Esophagus squamous epithelium (tissue), 5 donors: Measurements from ENCODE around the gene SYNE2. TPM values are rescaled to one million over a fixed set of nuclear protein-coding genes. Genes with fewer than 3 reads are reported as not detected.
A peak's percentile ranks its signal among the peaks of the same experiment; 100 is the strongest.

ENCODE experiments used
- DNase-seq: peaks from one replicate; lab custom pipeline; 2025; lab: John Stamatoyannopoulos, UW
- H3K27ac ChIP-seq, 4 donors: fragments of 200-600 bp; sonication (generic); one replicate each; pipeline ENCODE4 v1.5.1; 2016 to 2019; ENCODE audit warnings: mild to moderate bottlenecking in 1 of 4
- H3K27me3 ChIP-seq, 4 donors: fragments of 200-600 bp; sonication (generic); 1 replicate in 3 of 4; 2 replicates in 1 of 4; pipeline versions ENCODE4 v1.5.1 to v1.6.0; 2017 to 2021; ENCODE audit warnings: antibody characterized with exemption in 1 of 4
- H3K36me3 ChIP-seq, 3 donors: fragments of 200-600 bp; sonication (generic); one replicate each; pipeline ENCODE4 v1.5.1; 2016 to 2019
- H3K4me1 ChIP-seq, 3 donors: fragments of 200-600 bp; sonication (generic); one replicate each; pipeline ENCODE4 v1.5.1; 2017 to 2019
- H3K4me3 ChIP-seq, 4 donors: fragments of 200-600 bp; sonication (generic); 1 replicate in 3 of 4; 2 replicates in 1 of 4; pipeline ENCODE4 v1.5.1; 2016 to 2019; ENCODE audit warnings: mild to moderate bottlenecking in 2 of 4, moderate library complexity in 1 of 4
- H3K9me3 ChIP-seq, 3 donors: fragments of 200-600 bp; sonication (generic); one replicate each; pipeline ENCODE4 v1.5.1; 2016 to 2019
- CTCF ChIP-seq, 6 experiments: fragments of 450-650 bp in 4 of 6; fragments of 200-600 bp in 2 of 6; sonication (generic) in 2 of 6; IDR thresholded peaks; one replicate each; pipeline ENCODE4 v1.5.1; 2016 to 2019; ENCODE audit warnings: antibody characterized with exemption in 6 of 6, mild to moderate bottlenecking in 4 of 6, moderate library complexity in 4 of 6
- POLR2A ChIP-seq, 4 donors: fragments of 450-650 bp; IDR thresholded peaks; one replicate each; pipeline ENCODE4 v1.6.1; 2017; ENCODE audit warnings: antibody characterized with exemption in 4 of 4, mild to moderate bottlenecking in 4 of 4, moderate library complexity in 3 of 4
- WGBS, 2 donors: methylation state at CpG; one replicate each; pipeline ENCODE4 v1.1.5; 2018; 5-methylcytosine and 5-hydroxymethylcytosine counted together
- intact Hi-C: fragments of 100-400 bp; cut with DNase I; formaldehyde crosslinking; loops from one replicate; pipeline ENCODE4 v1.15.0; 2022
- total RNA-seq, 4 donors: library from RNA; depleted of rRNA; stranded (reverse); fragments of >200 nt; gene quantifications; one replicate each; pipeline ENCODE4 v1.1.0, GENCODE V29; 2016
- donor health status: DM: yes; HTN: yes; CAD: no.

The SYNE2 gene
- total RNA-seq, 4 donors from 2014 or later, result 128 to 197 (median 145) TPM

- H3K4me1 ChIP-seq, result peaks cover 11 to 40% (median 15%) of the 10 kb centered on the region in 3 donors
- H3K9me3 ChIP-seq, result no peaks in the 10 kb centered on the region
- DNase-seq, result no peak
- H3K27ac ChIP-seq, result peak overlapping the region; percentile 16 to 84 (median 22)
- no peak overlapping the region for H3K4me3 ChIP-seq
- TF ChIP-seq POLR2A (IDR thresholded peaks at IDR 0.05) (no peak), CTCF (IDR thresholded peaks at IDR 0.05) (no peak)
- no peaks in the 10 kb centered on the region for H3K27me3 ChIP-seq
- intact Hi-C loops, result no loop called here
- H3K36me3 ChIP-seq, result peaks cover 0 to 59% (median 3%) of the 10 kb centered on the region in 3 donors
- 35 to 55% methylated on average over 7 of the region's 7 CpGs for WGBS, 2 donors
These were observed 209.7 kb downstream of the SYNE2 start for GRCh38 chr14:64062381-64063115.

- no peak overlapping the region for H3K4me3 ChIP-seq
- no peaks in the 10 kb centered on the region for H3K27me3 ChIP-seq
- H3K27ac ChIP-seq, result no peak overlapping the region
- DNase-seq, result no peak
- no peak for TF ChIP-seq POLR2A (IDR thresholded peaks at IDR 0.05)
- TF ChIP-seq CTCF (IDR thresholded peaks at IDR 0.05), result no peak
- H3K36me3 ChIP-seq, result peaks cover 0 to 68% (median 3%) of the 10 kb centered on the region in 3 donors
- no peaks in the 10 kb centered on the region for H3K9me3 ChIP-seq
- H3K4me1 ChIP-seq, result peaks cover 10 to 37% (median 15%) of the 10 kb centered on the region in 3 donors
- 95 to 97% methylated on average over 2 of the region's 2 CpGs for WGBS, 2 donors
- intact Hi-C loops, result no loop called here
These were observed 211.6 kb downstream of the SYNE2 start for GRCh38 chr14:64064447-64064846.

- DNase-seq, result no peak
- TF ChIP-seq CTCF (IDR thresholded peaks at IDR 0.05) (no peak), POLR2A (IDR thresholded peaks at IDR 0.05) (no peak)
- WGBS, 2 donors, result 73 to 79% methylated on average over 5 of the region's 5 CpGs
- H3K27me3 ChIP-seq, result no peaks in the 10 kb centered on the region
- no peaks in the 10 kb centered on the region for H3K4me1 ChIP-seq
- H3K36me3 ChIP-seq, result peaks cover 0 to 99% (median 0%) of the 10 kb centered on the region in 3 donors
- peak overlapping the region in 1 of 4 donors; percentile 2 for H3K27ac ChIP-seq
- no peak overlapping the region for H3K4me3 ChIP-seq
- intact Hi-C loops, result no loop called here
- no peaks in the 10 kb centered on the region for H3K9me3 ChIP-seq
These were observed 217.0 kb downstream of the SYNE2 start for GRCh38 chr14:64069634-64070359.

GRCh38 chr14:64074961-64075612 is 222.3 kb downstream of the SYNE2 start:
- Histone ChIP-seq H3K27me3 (no peaks in the 10 kb centered on the region), H3K9me3 (no peaks in the 10 kb centered on the region), H3K36me3 (peaks cover 0 to 97% (median 4%) of the 10 kb centered on the region in 3 donors), H3K27ac (peak overlapping the region in 1 of 4 donors; percentile 7), H3K4me1 (peaks cover 0 to 3% (median 0%) of the 10 kb centered on the region in 3 donors), H3K4me3 (no peak overlapping the region)
- 44 to 59% methylated on average over 2 of the region's 2 CpGs for WGBS, 2 donors
- intact Hi-C loops, result no loop called here
- DNase-seq, result no peak
- TF ChIP-seq CTCF (IDR thresholded peaks at IDR 0.05) (no peak), POLR2A (IDR thresholded peaks at IDR 0.05) (no peak)
